CD4-positive, alpha-beta T cell (primary cell): ENCODE data around the gene DSE. TPM values are rescaled to one million over a fixed set of nuclear protein-coding genes. Genes with fewer than 3 reads are reported as not detected.

ENCODE experiments used
- ATAC-seq: fragments of 200-7000 bp; cut with Tn5 transposase; one replicate; pipeline ENCODE4 v1.10.0; 2022; ENCODE audit warnings: mild to moderate bottlenecking; ENCODE audit not compliant: poor library complexity
- CTCF ChIA-PET: fragments of 350-600 bp; sonication (Branson Sonifier 250); formaldehyde crosslinking; loops from one replicate; lab custom pipeline; 2021; ENCODE audit warnings: antibody characterized with exemption, inconsistent platforms; lab: Charles Lee
- POLR2A ChIA-PET: fragments of 350-600 bp; sonication (Branson Sonifier 250); formaldehyde crosslinking; loops from one replicate; lab custom pipeline; 2021; ENCODE audit warnings: antibody characterized with exemption, inconsistent platforms; lab: Charles Lee
- DNase-seq, 14 experiments: peaks; one replicate each; pipeline ENCODE4 v3.0.0-alpha.2; 2013 to 2020; ENCODE audit warnings: mixed read lengths in 2 of 14
- H3K27ac ChIP-seq, 2 donors: one replicate each; pipeline versions ENCODE4 v1.5.1 to v1.7.0; 2013; ENCODE audit warnings: low read length in 2 of 2, low read depth in 1 of 2, mild to moderate bottlenecking in 1 of 2
- H3K27me3 ChIP-seq, 2 experiments: 1 replicate in 1 of 2; 2 replicates in 1 of 2; pipeline versions ENCODE4 v1.6.1 to v1.7.0; 2013; ENCODE audit warnings: low read length in 2 of 2, control low read depth in 1 of 2, mild to moderate bottlenecking in 1 of 2, moderate library complexity in 1 of 2; ENCODE audit not compliant: insufficient read depth in 2 of 2, control insufficient read depth in 1 of 2
- H3K36me3 ChIP-seq: one replicate; pipeline ENCODE4 v1.6.1; 2013; ENCODE audit warnings: low read length, control low read depth; ENCODE audit not compliant: insufficient read depth
- H3K4me1 ChIP-seq: one replicate; pipeline ENCODE4 v1.6.1; 2013; ENCODE audit warnings: low read length, control low read depth; ENCODE audit not compliant: insufficient read depth
- H3K4me3 ChIP-seq: one replicate; pipeline ENCODE4 v1.5.1; 2013; ENCODE audit warnings: mild to moderate bottlenecking, low read length, moderate library complexity
- H3K9me3 ChIP-seq, 2 experiments: 1 replicate in 1 of 2; 2 replicates in 1 of 2; pipeline versions ENCODE4 v1.6.1 to v1.7.0; 2013; ENCODE audit warnings: low read length in 2 of 2, mild to moderate bottlenecking in 2 of 2, control low read depth in 1 of 2, moderate library complexity in 1 of 2; ENCODE audit not compliant: control insufficient read depth in 1 of 2, insufficient read depth in 1 of 2
- H3K27ac Mint-ChIP-seq: one replicate; pipeline ENCODE4 v1.8.0; 2020; ENCODE audit warnings: mixed read lengths
- H3K27me3 Mint-ChIP-seq: one replicate; pipeline ENCODE4 v1.8.0; 2021; ENCODE audit warnings: mixed read lengths
- H3K36me3 Mint-ChIP-seq: one replicate; pipeline ENCODE4 v1.8.0; 2021; ENCODE audit warnings: low read depth, mixed read lengths
- H3K4me1 Mint-ChIP-seq: one replicate; pipeline ENCODE4 v1.8.0; 2021; ENCODE audit warnings: low read depth, mixed read lengths
- H3K4me3 Mint-ChIP-seq: one replicate; pipeline ENCODE4 v1.8.0; 2020; ENCODE audit warnings: mild to moderate bottlenecking, mixed read lengths
- H3K9me3 Mint-ChIP-seq: one replicate; pipeline ENCODE4 v1.8.0; 2020; ENCODE audit warnings: mixed read lengths
- CTCF ChIP-seq: fragments of 200-600 bp; IDR thresholded peaks from one replicate; pipeline ENCODE4 v1.8.0; 2022; ENCODE audit warnings: antibody characterized with exemption, mild to moderate bottlenecking
- intact Hi-C, 2 experiments: fragments of 100-400 bp; cut with DNase I in 1 of 2; cut with micrococcal nuclease in 1 of 2; formaldehyde crosslinking; loops; one replicate each; pipeline versions ENCODE4 v1.15.1 to v1.9.0; 2023 to 2025; cut with DNase I, micrococcal nuclease
- total RNA-seq, 174 experiments: library from RNA in 2 of 174; stranded (reverse) in 2 of 174; gene quantifications; one replicate each; pipeline ENCODE4 v1.2.3 and lab custom pipeline; 2021 to 2026

DSE gene
- total RNA-seq, 2 experiments from 2014 or later: 7.5 to 8.0 TPM

- no peak overlapping the region for H3K27ac Mint-ChIP-seq
Measured at GRCh38 chr6:116456927-116457326, 86.2 kb downstream of the DSE start.

DNA sequence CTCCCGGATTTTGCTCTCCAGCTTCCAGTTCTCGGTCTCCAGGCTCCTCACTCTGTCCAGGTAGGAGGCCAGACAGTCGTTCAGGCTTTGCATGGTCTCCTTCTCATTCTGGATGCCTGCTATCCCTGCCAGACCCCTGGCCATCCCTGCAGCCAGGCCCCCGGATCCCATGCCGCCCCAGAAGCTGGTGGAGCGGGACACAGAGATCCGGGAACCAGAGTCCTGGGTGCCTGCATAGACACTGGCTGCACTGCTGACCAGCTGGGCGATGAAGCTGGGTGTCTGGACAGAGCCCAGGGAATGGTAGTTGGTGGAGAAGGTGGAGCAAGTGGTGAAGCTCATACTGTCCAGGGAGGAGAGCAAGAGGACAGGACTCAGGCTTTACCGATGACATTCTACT, 87.5 kb downstream of the DSE start:
- POLR2A ChIA-PET: no interaction called here
- no peaks in the 10 kb centered on the region for H3K36me3 Mint-ChIP-seq
- peaks cover 20% of the 10 kb centered on the region for H3K4me1 Mint-ChIP-seq
- CTCF ChIA-PET: interaction anchor here (1.2 kb wide), 1 partner anchor 12 kb away, joined by 3 read pairs; no protein-coding TSS in a partner anchor
- no peaks in the 10 kb centered on the region for H3K9me3 Mint-ChIP-seq
- intact Hi-C loops: no loop called here
- Histone ChIP-seq H3K4me1 (peaks cover 20% of the 10 kb centered on the region), H3K27me3 (peaks cover 3 to 5% of the 10 kb centered on the region in 2 experiments), H3K4me3 (no peak overlapping the region), H3K9me3 (no peaks in the 10 kb centered on the region), H3K36me3 (no peaks in the 10 kb centered on the region), H3K27ac (no peak overlapping the region)
- H3K27ac Mint-ChIP-seq: no peak overlapping the region
- DNase-seq (no peak), ATAC-seq (no peak)
- no peak for TF ChIP-seq CTCF
- H3K4me3 Mint-ChIP-seq: no peak overlapping the region
- H3K27me3 Mint-ChIP-seq: peaks cover 30% of the 10 kb centered on the region

More at GRCh38 chr6:116456927-116457326, 86.2 kb downstream of the DSE start:
- H3K36me3 ChIP-seq: no peaks in the 10 kb centered on the region
- Mint-ChIP-seq H3K4me3 (no peak overlapping the region), H3K4me1 (peaks cover 13% of the 10 kb centered on the region), H3K36me3 (no peaks in the 10 kb centered on the region), H3K27me3 (peaks cover 21% of the 10 kb centered on the region), H3K9me3 (no peaks in the 10 kb centered on the region)
- ATAC-seq (no peak), DNase-seq (no peak)
- H3K4me3 ChIP-seq: no peak overlapping the region
- no peak overlapping the region for H3K27ac ChIP-seq
- TF ChIP-seq CTCF: no peak
- ChIA-PET POLR2A (no interaction called here), CTCF (no interaction called here)
- H3K27me3 ChIP-seq: peaks cover 0 to 3% of the 10 kb centered on the region in 2 experiments
- H3K4me1 ChIP-seq: peaks cover 10% of the 10 kb centered on the region
- H3K9me3 ChIP-seq: no peaks in the 10 kb centered on the region
- intact Hi-C loops: no loop called here

- POLR2A ChIA-PET: no interaction called here
- H3K27ac ChIP-seq: no peak overlapping the region
- CTCF ChIA-PET: no interaction called here
- no peak overlapping the region for H3K4me3 ChIP-seq
- peaks cover 31% of the 10 kb centered on the region for H3K27me3 Mint-ChIP-seq
- no peak overlapping the region for H3K27ac Mint-ChIP-seq
- H3K4me1 Mint-ChIP-seq: peaks cover 27% of the 10 kb centered on the region
- no peak overlapping the region for H3K4me3 Mint-ChIP-seq
- H3K36me3 Mint-ChIP-seq: no peaks in the 10 kb centered on the region
- no peaks in the 10 kb centered on the region for H3K9me3 ChIP-seq
- ATAC-seq (no peak), DNase-seq (no peak)
- intact Hi-C loops: no loop called here
- H3K4me1 ChIP-seq: peaks cover 25% of the 10 kb centered on the region
- H3K27me3 ChIP-seq: peaks cover 3 to 5% of the 10 kb centered on the region in 2 experiments
- H3K36me3 ChIP-seq: no peaks in the 10 kb centered on the region
- no peaks in the 10 kb centered on the region for H3K9me3 Mint-ChIP-seq
- TF ChIP-seq CTCF: no peak
Measured at GRCh38 chr6:116459927-116460326, 89.2 kb downstream of the DSE start.
